Neuronal stem cell (in vitro differentiated cells): Measurements from ENCODE around the gene OXLD1.

Experiments
- DNase-seq: peaks from one replicate; pipeline ENCODE4 v3.0.0-alpha.2; 2013; ENCODE audit warnings: low spot score
- H2AFZ ChIP-seq: one replicate; pipeline ENCODE4 v1.6.1; 2013; ENCODE audit warnings: mild to moderate bottlenecking, low read length, inconsistent platforms
- H2AK5ac ChIP-seq: 2 replicates; pipeline ENCODE4 v1.6.1; 2013; ENCODE audit warnings: low read depth, mild to moderate bottlenecking, inconsistent platforms, low read length, moderate library complexity, mixed read lengths
- H2BK120ac ChIP-seq: 2 replicates; pipeline ENCODE4 v1.6.1; 2013; ENCODE audit warnings: low read depth, mild to moderate bottlenecking, inconsistent platforms, low read length, moderate library complexity, mixed read lengths
- H2BK12ac ChIP-seq: one replicate; pipeline ENCODE4 v1.6.1; 2013; ENCODE audit warnings: low read length, inconsistent platforms
- H2BK15ac ChIP-seq: 2 replicates; pipeline ENCODE4 v1.6.1; 2013; ENCODE audit warnings: mild to moderate bottlenecking, low read length, inconsistent platforms, mixed read lengths
- H2BK5ac ChIP-seq: one replicate; pipeline ENCODE4 v1.6.1; 2013; ENCODE audit warnings: inconsistent platforms, mild to moderate bottlenecking, low read length, moderate library complexity
- H3K14ac ChIP-seq: one replicate; pipeline ENCODE4 v1.6.1; 2013; ENCODE audit warnings: low read length, inconsistent platforms
- H3K18ac ChIP-seq: 2 replicates; pipeline ENCODE4 v1.6.1; 2013; ENCODE audit warnings: low read length, inconsistent platforms
- H3K23ac ChIP-seq: 2 replicates; pipeline ENCODE4 v1.6.1; 2013; ENCODE audit warnings: low read depth, mild to moderate bottlenecking, mixed read lengths, low read length, inconsistent platforms; ENCODE audit not compliant: poor library complexity
- H3K27ac ChIP-seq: replicated peaks from 3 replicates; pipeline ENCODE4 v1.5.1; 2013; ENCODE audit warnings: low read length, inconsistent platforms
- H3K27me3 ChIP-seq, 3 experiments: 2 replicates each; pipeline ENCODE4 v1.6.1; 2013; ENCODE audit warnings: low read length in 3 of 3, mild to moderate bottlenecking in 2 of 3, inconsistent platforms in 1 of 3, low read depth in 1 of 3, mixed read lengths in 1 of 3, moderate library complexity in 1 of 3; ENCODE audit not compliant: control insufficient read depth in 3 of 3, insufficient read depth in 3 of 3
- H3K36me3 ChIP-seq, 2 donors: replicated peaks in 1 of 2; 2 replicates each; pipeline ENCODE4 v1.6.1; 2013; ENCODE audit warnings: low read length in 2 of 2; ENCODE audit not compliant: control insufficient read depth in 2 of 2, insufficient read depth in 2 of 2
- H3K4ac ChIP-seq: 2 replicates; pipeline ENCODE4 v1.6.1; 2013; ENCODE audit warnings: inconsistent platforms, mild to moderate bottlenecking, low read length, moderate library complexity
- H3K4me1 ChIP-seq, 2 donors: 1 replicate in 1 of 2; 2 replicates in 1 of 2; pipeline ENCODE4 v1.6.1; 2013; ENCODE audit warnings: low read length in 2 of 2, low read depth in 1 of 2; ENCODE audit not compliant: control insufficient read depth in 2 of 2, insufficient read depth in 1 of 2
- H3K4me2 ChIP-seq: one replicate; pipeline ENCODE4 v1.6.1; 2013; ENCODE audit warnings: mild to moderate bottlenecking, low read length, inconsistent platforms; ENCODE audit not compliant: insufficient read depth, poor library complexity, severe bottlenecking
- H3K4me3 ChIP-seq, 2 donors: 2 replicates each; pipeline ENCODE4 v1.5.1; 2013; ENCODE audit warnings: low read length in 2 of 2, mild to moderate bottlenecking in 2 of 2, inconsistent platforms in 1 of 2, moderate library complexity in 1 of 2
- H3K79me1 ChIP-seq: one replicate; pipeline ENCODE4 v1.6.1; 2013; ENCODE audit warnings: low read depth, mild to moderate bottlenecking, inconsistent platforms, low read length, moderate library complexity
- H3K9ac ChIP-seq: one replicate; pipeline ENCODE4 v1.6.1; 2013; ENCODE audit warnings: mild to moderate bottlenecking, low read depth, low read length, inconsistent platforms; ENCODE audit not compliant: poor library complexity
- H3K9me3 ChIP-seq, 2 donors: replicated peaks in 1 of 2; 2 replicates each; pipeline versions ENCODE3 to v1.6.1; 2013; ENCODE audit warnings: low read length in 2 of 2, mild to moderate bottlenecking in 2 of 2, inconsistent platforms in 1 of 2, low read depth in 1 of 2, mixed read lengths in 1 of 2, moderate library complexity in 1 of 2; ENCODE audit not compliant: control insufficient read depth in 2 of 2, insufficient read depth in 1 of 2
- H4K8ac ChIP-seq: one replicate; pipeline ENCODE4 v1.6.1; 2013; ENCODE audit warnings: low read depth, mild to moderate bottlenecking, inconsistent platforms, low read length, moderate library complexity
- H4K91ac ChIP-seq: one replicate; pipeline ENCODE4 v1.6.1; 2013; ENCODE audit warnings: low read length, low read depth, mild to moderate bottlenecking, inconsistent platforms; ENCODE audit not compliant: poor library complexity
- WGBS, 2 donors: extraction: QIAGEN DNeasy Blood & Tissue Kit; methylation state at CpG; one replicate each; pipeline ENCODE4 v1.1.7; 2013; ENCODE audit warnings: missing lambda C conversion rate in 2 of 2, mixed read lengths in 1 of 2; ENCODE audit not compliant: insufficient read length in 2 of 2, insufficient replicate concordance in 1 of 2; ENCODE audit errors: extremely low coverage in 2 of 2; 5-methylcytosine and 5-hydroxymethylcytosine counted together

OXLD1 gene

GRCh38 chr17:81701288-81702071 is 35.1 kb upstream of the OXLD1 start:
- Histone ChIP-seq H3K4me2 (no peak overlapping the region), H3K23ac (peak overlapping the region; percentile 93), H2AK5ac (no peak overlapping the region), H4K8ac (no peak overlapping the region), H3K27me3 (no peaks in the 10 kb centered on the region), H4K91ac (no peak overlapping the region), H3K9me3 (no peaks in the 10 kb centered on the region), H2BK12ac (no peak overlapping the region), H3K79me1 (peaks cover 41% of the 10 kb centered on the region), H3K14ac (no peak overlapping the region), H3K4me3 (peak overlapping the region; percentile 64 to 98), H2BK15ac (no peak overlapping the region), H3K18ac (no peak overlapping the region), H2BK5ac (peak overlapping the region; percentile 82), H2BK120ac (no peak overlapping the region), H3K4me1 (peaks cover 10 to 23% of the 10 kb centered on the region in 2 donors), H3K27ac (no peak overlapping the region), H2AFZ (no peak overlapping the region), H3K36me3 (peaks cover 44 to 78% of the 10 kb centered on the region in 2 donors), H3K4ac (no peak overlapping the region), H3K9ac (peak overlapping the region; percentile 50)
- DNase-seq, result no peak
- no CpG with 5 or more reads among the region's 23 CpGs for WGBS, 2 donors

DNA sequence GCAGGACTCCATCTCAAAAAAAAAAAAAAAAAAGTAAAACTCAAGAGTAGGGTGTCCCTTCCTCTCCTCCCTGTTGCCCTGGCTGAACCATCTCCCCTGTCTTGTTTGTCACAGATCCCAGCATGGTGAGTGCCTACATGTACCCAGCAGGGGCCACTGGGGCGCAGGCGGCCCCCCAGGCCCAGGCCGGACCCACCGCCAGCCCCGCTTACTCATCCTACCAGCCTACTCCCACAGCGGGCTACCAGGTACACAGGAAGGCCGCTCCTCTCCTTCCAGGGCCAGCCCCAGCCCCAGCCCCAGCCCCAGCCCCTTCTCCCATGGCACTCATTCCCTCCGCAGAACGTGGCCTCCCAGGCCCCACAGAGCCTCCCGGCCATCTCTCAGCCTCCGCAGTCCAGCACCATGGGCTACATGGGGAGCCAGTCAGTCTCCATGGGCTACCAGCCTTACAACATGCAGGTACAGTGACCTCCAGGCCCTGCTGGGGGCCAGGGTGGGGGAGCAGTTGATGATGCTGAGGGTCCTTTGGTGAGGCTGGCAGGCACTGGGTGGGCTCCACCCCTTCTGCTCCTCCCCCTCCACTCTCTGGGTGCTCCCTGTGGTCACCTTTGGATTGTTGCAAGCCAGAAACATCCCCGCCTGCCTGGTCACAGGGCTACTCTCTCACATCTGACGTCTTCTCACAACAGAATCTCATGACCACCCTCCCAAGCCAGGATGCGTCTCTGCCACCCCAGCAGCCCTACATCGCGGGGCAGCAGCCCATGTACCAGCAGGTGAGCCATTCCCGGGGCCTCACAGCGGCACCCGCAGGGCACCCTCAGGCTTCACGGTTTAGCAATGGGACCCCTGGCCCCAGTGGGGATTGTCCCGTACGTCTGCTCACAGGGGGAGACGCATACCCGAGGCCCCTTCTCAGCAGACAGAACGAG is 34.2 kb upstream of the OXLD1 start:
- Histone ChIP-seq H3K4me2 (no peak overlapping the region), H2BK120ac (no peak overlapping the region), H3K18ac (no peak overlapping the region), H3K4ac (no peak overlapping the region), H3K27ac (no peak overlapping the region), H2AFZ (no peak overlapping the region), H3K27me3 (no peaks in the 10 kb centered on the region), H3K36me3 (peaks cover 48 to 78% of the 10 kb centered on the region in 2 donors), H2BK15ac (no peak overlapping the region), H3K14ac (no peak overlapping the region), H2BK12ac (no peak overlapping the region), H3K9me3 (no peaks in the 10 kb centered on the region), H3K4me3 (peak overlapping the region; percentile 8 to 98), H3K4me1 (peaks cover 10 to 23% of the 10 kb centered on the region in 2 donors), H3K9ac (peak overlapping the region; percentile 50), H4K91ac (no peak overlapping the region), H4K8ac (peak overlapping the region; percentile 43), H2AK5ac (no peak overlapping the region), H2BK5ac (peak overlapping the region; percentile 82), H3K79me1 (peaks cover 45% of the 10 kb centered on the region), H3K23ac (peak overlapping the region; percentile 5)
- DNase-seq, result no peak
- WGBS, 2 donors, result no CpG with 5 or more reads among the region's 25 CpGs

- no peak overlapping the region for H3K14ac ChIP-seq
- H3K36me3 ChIP-seq, result peaks cover 58 to 95% of the 10 kb centered on the region in 2 donors
- no CpG with 5 or more reads among the region's 25 CpGs for WGBS, 2 donors
These were observed 31.0 kb upstream of the OXLD1 start for GRCh38 chr17:81697261-81698044.

More at GRCh38 chr17:81697261-81698044, 31.0 kb upstream of the OXLD1 start:
- no peaks in the 10 kb centered on the region for H3K27me3 ChIP-seq
- H3K79me1 ChIP-seq, result peaks cover 29% of the 10 kb centered on the region
- H3K23ac ChIP-seq, result no peak overlapping the region
- H4K91ac ChIP-seq, result no peak overlapping the region
- no peak for DNase-seq
- H3K27ac ChIP-seq, result no peak overlapping the region
- no peak overlapping the region for H3K9ac ChIP-seq
- no peak overlapping the region for H2BK120ac ChIP-seq
- H3K4ac ChIP-seq, result no peak overlapping the region
- no peak overlapping the region for H3K4me2 ChIP-seq
- no peak overlapping the region for H3K18ac ChIP-seq
- no peak overlapping the region for H2BK5ac ChIP-seq
- H2AK5ac ChIP-seq, result no peak overlapping the region
- H4K8ac ChIP-seq, result no peak overlapping the region
- H2BK15ac ChIP-seq, result no peak overlapping the region
- peaks cover 4 to 13% of the 10 kb centered on the region in 2 donors for H3K4me1 ChIP-seq
- H3K9me3 ChIP-seq, result no peaks in the 10 kb centered on the region
- no peak overlapping the region for H2BK12ac ChIP-seq
- H3K4me3 ChIP-seq, result no peak overlapping the region
- no peak overlapping the region for H2AFZ ChIP-seq
